ENCODE results near the gene PDZD11. TPM values are rescaled to one million over a fixed set of nuclear protein-coding genes. Genes with fewer than 3 reads are reported as not detected.
"Not testable (repeated sequence)": the region's sequence is repeated elsewhere in the genome, so short reads cannot be mapped to it uniquely, and the experiment has no call there.

The PDZD11 gene
- total and polyA plus RNA-seq, 2 donors (not counting 3 experiments of a cell fraction or from before 2014, with no cell fraction given) = 45.6 to 76.0 TPM

DNA sequence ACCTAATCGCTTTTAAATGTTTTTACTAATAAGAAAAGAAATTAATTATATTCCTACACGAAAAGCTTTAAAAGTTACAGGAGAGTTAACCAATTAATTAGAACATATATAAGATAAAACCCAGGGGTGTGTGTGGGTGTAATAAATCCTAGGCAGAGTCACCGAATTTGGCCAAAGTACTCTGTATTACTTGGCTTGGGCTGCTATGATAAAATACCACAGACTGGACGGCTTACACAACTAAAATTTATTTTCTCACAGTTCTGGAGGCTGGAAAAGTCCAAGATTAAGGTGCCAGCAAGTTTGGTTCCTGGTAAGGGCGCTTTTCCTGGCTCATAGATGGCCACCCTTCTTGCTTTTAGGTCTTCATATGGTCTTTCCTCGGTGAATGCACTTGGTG lies 44.8 kb downstream of the PDZD11 start:
- DNase-seq (ENCODE audit: low read depth, low spot score) (no peak), FAIRE-seq (no peak)
- Histone ChIP-seq H4K20me1 (replicated peaks; ENCODE audit: control insufficient read depth, extremely low read depth, insufficient read depth, low read length) (no peaks in the 10 kb centered on the region), H3K27ac (ENCODE audit: insufficient read depth, low read depth, low read length) (no peak overlapping the region), H3K4me1 (ENCODE audit: control insufficient read depth, extremely low read depth, insufficient read depth, low read length) (no peaks in the 10 kb centered on the region), H3K36me3 (ENCODE audit: control insufficient read depth in 2 of 2, extremely low read depth in 1 of 2, insufficient read depth in 2 of 2, low read length in 2 of 2) (no peaks in the 10 kb centered on the region), H3K9me3 (replicated peaks; ENCODE audit: control insufficient read depth, insufficient read depth, low read length) (no peaks in the 10 kb centered on the region), H3K4me3 (replicated peaks in 1 of 3; ENCODE audit: insufficient read depth in 1 of 3, low read depth in 1 of 3, low read length in 3 of 3) (no peak overlapping the region), H2AFZ (ENCODE audit: low read depth, low read length) (no peak overlapping the region), H3K27me3 (ENCODE audit: control insufficient read depth in 2 of 2, insufficient read depth in 2 of 2, low read length in 2 of 2) (no peaks in the 10 kb centered on the region), H3K4me2 (ENCODE audit: insufficient read depth, low read length) (no peak overlapping the region), H3K9ac (replicated peaks; ENCODE audit: extremely low read depth, insufficient read depth, low read length) (no peak overlapping the region), H3K79me2 (ENCODE audit: control insufficient read depth, insufficient read depth, low read length) (no peaks in the 10 kb centered on the region), H3K9me1 (replicated peaks; ENCODE audit: control insufficient read depth, extremely low read depth, insufficient read depth, low read length) (no peaks in the 10 kb centered on the region)
- no TSS peak for BruUV-seq (replicated peaks)
- dilution Hi-C loops (cut with MboI; ENCODE audit: extremely low pct_ligation_motif_present, low sequenced_read_pairs) (no loop called here), intact Hi-C loops (cut with micrococcal nuclease) (no loop called here)
- ChIA-PET CTCF (no interaction called here), POLR2A (no interaction called here)
- TF ChIP-seq POLR2A (IDR thresholded peaks at IDR 0.05; ENCODE audit: low read depth, low read length) (no peak), FOS (IDR thresholded peaks at IDR 0.05; ENCODE audit: borderline replicate concordance, insufficient read depth, low read length) (no peak), GATA2 (IDR thresholded peaks at IDR 0.05; ENCODE audit: insufficient read depth, insufficient read length, low read depth, low read length) (no peak), CTCF (IDR thresholded peaks at IDR 0.05; ENCODE audit: extremely low read depth in 1 of 2, insufficient read depth in 1 of 2, low read depth in 1 of 2, low read length in 2 of 2) (no peak)

- CTCF ChIA-PET; FAIRE-seq; BruUV-seq (replicated peaks); POLR2A ChIA-PET; H4K20me1 ChIP-seq (replicated peaks; ENCODE audit: control insufficient read depth, extremely low read depth, insufficient read depth, low read length); H3K4me3 ChIP-seq (replicated peaks in 1 of 3; ENCODE audit: insufficient read depth in 1 of 3, low read depth in 1 of 3, low read length in 3 of 3); dilution Hi-C loops (cut with MboI; ENCODE audit: extremely low pct_ligation_motif_present, low sequenced_read_pairs); H3K27ac ChIP-seq (ENCODE audit: insufficient read depth, low read depth, low read length); H3K9ac ChIP-seq (replicated peaks; ENCODE audit: extremely low read depth, insufficient read depth, low read length); H3K79me2 ChIP-seq (ENCODE audit: control insufficient read depth, insufficient read depth, low read length); H3K4me2 ChIP-seq (ENCODE audit: insufficient read depth, low read length); H3K4me1 ChIP-seq (ENCODE audit: control insufficient read depth, extremely low read depth, insufficient read depth, low read length); intact Hi-C loops (cut with micrococcal nuclease); H3K9me1 ChIP-seq (replicated peaks; ENCODE audit: control insufficient read depth, extremely low read depth, insufficient read depth, low read length); H3K27me3 ChIP-seq (ENCODE audit: control insufficient read depth in 2 of 2, insufficient read depth in 2 of 2, low read length in 2 of 2); H3K9me3 ChIP-seq (replicated peaks; ENCODE audit: control insufficient read depth, insufficient read depth, low read length); DNase-seq (ENCODE audit: low read depth, low spot score); H3K36me3 ChIP-seq (ENCODE audit: control insufficient read depth in 2 of 2, extremely low read depth in 1 of 2, insufficient read depth in 2 of 2, low read length in 2 of 2); H2AFZ ChIP-seq (ENCODE audit: low read depth, low read length): not testable (repeated sequence)
Observed at GRCh38 chrX:70243601-70244000, 46.1 kb downstream of the PDZD11 start.
